ENCODE results near the gene CTNNBL1. TPM values are rescaled to one million over a fixed set of nuclear protein-coding genes. Genes with fewer than 3 reads are reported as not detected.

Gene CTNNBL1
- total RNA-seq, 2 experiments from 2014 or later = 67.3 to 74.9 TPM

DNA sequence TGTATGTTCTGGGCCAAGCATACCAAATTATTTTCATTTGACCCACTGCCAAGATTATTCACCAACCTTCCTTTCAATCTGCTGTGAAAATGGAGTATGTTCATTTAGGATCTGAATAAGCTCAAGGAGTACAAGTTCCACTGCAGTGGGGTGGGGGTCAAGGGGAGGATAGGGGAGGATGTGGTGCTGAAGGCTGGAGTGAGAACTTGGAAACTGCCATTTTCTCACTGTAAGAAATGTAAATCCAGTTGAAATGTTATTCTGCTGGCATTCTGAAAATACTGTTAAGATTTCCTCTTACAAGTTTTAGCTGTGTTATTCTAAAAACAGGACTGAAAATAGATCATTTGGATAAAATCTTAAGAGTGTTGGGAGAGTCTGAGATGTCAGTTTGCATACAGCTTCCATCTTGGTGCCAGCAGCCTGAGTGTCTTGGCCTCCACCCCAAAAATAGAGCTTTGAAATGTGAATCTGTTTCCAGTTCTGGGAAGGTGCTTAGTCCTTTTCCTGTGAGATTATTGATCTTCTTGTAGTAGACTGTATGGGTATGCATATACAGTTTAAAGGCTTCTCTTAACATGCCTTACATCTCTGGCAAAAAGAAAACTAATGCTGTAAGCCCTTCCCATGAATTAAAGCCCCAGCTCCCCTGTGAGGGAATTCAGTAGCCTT lies 84.3 kb downstream of the CTNNBL1 start:
- ChIA-PET CTCF (interaction anchor here (0.6 to 1.0 kb wide), 2 partner anchors 50 to 214 kb away, joined by 3 read pairs; no protein-coding TSS in a partner anchor), POLR2A (no interaction called here)
- DNase-seq (no peak), ATAC-seq (no peak)
- peaks cover 10% of the 10 kb centered on the region for H3K4me1 Mint-ChIP-seq (ENCODE audit: low read depth)
- H3K36me3 Mint-ChIP-seq (ENCODE audit: low read depth) = peaks cover 31% of the 10 kb centered on the region
- H3K27ac Mint-ChIP-seq = no peak overlapping the region
- intact Hi-C loops (cut with micrococcal nuclease) = no loop called here
- H3K9me3 Mint-ChIP-seq = no peaks in the 10 kb centered on the region
- TF ChIP-seq, protein P1, sequence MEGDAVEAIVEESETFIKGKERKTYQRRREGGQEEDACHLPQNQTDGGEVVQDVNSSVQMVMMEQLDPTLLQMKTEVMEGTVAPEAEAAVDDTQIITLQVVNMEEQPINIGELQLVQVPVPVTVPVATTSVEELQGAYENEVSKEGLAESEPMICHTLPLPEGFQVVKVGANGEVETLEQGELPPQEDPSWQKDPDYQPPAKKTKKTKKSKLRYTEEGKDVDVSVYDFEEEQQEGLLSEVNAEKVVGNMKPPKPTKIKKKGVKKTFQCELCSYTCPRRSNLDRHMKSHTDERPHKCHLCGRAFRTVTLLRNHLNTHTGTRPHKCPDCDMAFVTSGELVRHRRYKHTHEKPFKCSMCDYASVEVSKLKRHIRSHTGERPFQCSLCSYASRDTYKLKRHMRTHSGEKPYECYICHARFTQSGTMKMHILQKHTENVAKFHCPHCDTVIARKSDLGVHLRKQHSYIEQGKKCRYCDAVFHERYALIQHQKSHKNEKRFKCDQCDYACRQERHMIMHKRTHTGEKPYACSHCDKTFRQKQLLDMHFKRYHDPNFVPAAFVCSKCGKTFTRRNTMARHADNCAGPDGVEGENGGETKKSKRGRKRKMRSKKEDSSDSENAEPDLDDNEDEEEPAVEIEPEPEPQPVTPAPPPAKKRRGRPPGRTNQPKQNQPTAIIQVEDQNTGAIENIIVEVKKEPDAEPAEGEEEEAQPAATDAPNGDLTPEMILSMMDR (IDR thresholded peaks at IDR 0.05) = no peak
- H3K4me3 Mint-ChIP-seq = no peak overlapping the region
- H3K27me3 Mint-ChIP-seq = no peaks in the 10 kb centered on the region

DNA sequence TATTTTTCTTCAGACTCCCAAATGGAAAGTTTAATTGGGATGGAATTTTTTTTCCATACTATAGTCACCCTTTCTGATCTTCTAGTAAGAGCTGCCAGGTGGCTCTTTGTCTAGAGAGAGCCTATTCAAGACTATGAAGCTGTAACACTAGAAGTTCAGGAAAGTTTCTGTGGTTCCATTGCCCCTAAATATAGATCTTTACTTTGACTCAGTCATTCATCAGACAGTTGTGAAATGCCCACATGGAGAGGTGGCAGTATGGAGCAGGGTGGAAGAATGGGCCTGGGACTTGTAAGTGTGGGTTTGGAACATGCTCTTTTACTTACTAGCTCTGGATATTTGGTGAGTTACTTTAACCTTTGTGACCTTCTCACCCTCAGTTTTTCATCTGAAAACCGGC lies 87.8 kb downstream of the CTNNBL1 start:
- Mint-ChIP-seq H3K9me3 (no peaks in the 10 kb centered on the region), H3K4me3 (no peak overlapping the region), H3K27me3 (no peaks in the 10 kb centered on the region), H3K4me1 (ENCODE audit: low read depth) (peaks cover 6% of the 10 kb centered on the region), H3K36me3 (ENCODE audit: low read depth) (peaks cover 39% of the 10 kb centered on the region), H3K27ac (no peak overlapping the region)
- ATAC-seq = no peak
- POLR2A ChIA-PET = interaction anchor here (1.0 kb wide), 2 partner anchors 10 to 252 kb away, joined by 3 to 4 read pairs; partner anchors contain the start of genes RPRD1B and TTI1
- TF ChIP-seq, protein P1 (IDR thresholded peaks at IDR 0.05) = no peak
- no peak for DNase-seq
- intact Hi-C loops (cut with micrococcal nuclease) = no loop called here
- CTCF ChIA-PET = interaction anchor here (1.3 kb wide), 1 partner anchor 216 kb away, joined by 6 read pairs; no protein-coding TSS in a partner anchor

DNA sequence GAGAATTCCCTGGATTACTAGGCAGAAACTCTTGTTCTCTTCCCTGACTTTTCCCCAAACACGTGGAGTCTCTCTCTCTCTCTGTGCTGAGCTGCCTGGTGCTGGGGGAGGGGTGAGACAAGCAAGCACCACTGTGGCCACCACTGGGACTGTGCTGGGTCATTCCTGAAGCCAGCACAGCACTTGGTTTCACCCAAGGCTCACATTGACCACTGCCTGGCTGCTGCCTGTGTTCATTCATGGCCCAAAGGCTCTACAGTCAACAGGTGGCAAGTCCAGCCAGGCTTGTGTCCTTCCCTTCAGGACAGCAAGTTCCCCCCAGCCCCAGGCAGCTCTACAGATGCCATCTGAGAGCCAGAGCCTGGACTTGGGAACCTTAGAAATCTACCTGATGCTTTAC lies 92.2 kb downstream of the CTNNBL1 start:
- no peak for ATAC-seq
- Mint-ChIP-seq H3K9me3 (peaks cover 4% of the 10 kb centered on the region), H3K27ac (no peak overlapping the region), H3K36me3 (ENCODE audit: low read depth) (peaks cover 61% of the 10 kb centered on the region), H3K4me1 (ENCODE audit: low read depth) (peaks cover 4% of the 10 kb centered on the region), H3K27me3 (no peaks in the 10 kb centered on the region), H3K4me3 (no peak overlapping the region)
- DNase-seq = no peak
- ChIA-PET POLR2A (no interaction called here), CTCF (no interaction called here)
- TF ChIP-seq, protein P1 (IDR thresholded peaks at IDR 0.05) = no peak
- intact Hi-C loops (cut with micrococcal nuclease) = no loop called here

DNA sequence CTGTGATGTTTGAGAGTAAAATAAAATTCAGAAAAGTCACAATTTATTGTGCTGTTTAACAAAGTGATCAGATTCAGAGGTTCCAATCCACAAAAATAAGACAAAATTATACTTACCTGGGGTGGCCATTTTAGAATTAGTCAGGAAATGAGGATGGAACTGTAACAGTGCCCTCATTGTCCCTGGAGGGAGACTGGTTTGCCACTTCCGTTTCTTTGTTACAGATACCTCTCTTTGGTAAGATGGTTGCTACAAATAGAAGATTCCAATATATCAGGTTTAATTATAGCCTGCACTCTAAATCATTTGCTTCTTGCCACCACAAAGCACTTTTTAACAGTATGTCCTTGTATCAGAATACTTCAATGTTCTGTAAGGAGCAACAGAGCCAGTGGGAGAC lies 95.6 kb downstream of the CTNNBL1 start:
- intact Hi-C loops (cut with micrococcal nuclease) = no loop called here
- H3K27me3 Mint-ChIP-seq = no peaks in the 10 kb centered on the region
- H3K27ac Mint-ChIP-seq = no peak overlapping the region
- ATAC-seq = no peak
- no peak for DNase-seq
- ChIA-PET CTCF (no interaction called here), POLR2A (no interaction called here)
- H3K9me3 Mint-ChIP-seq = peaks cover 8% of the 10 kb centered on the region
- peaks cover 65% of the 10 kb centered on the region for H3K36me3 Mint-ChIP-seq (ENCODE audit: low read depth)
- TF ChIP-seq, protein P1 (IDR thresholded peaks at IDR 0.05) = no peak
- H3K4me1 Mint-ChIP-seq (ENCODE audit: low read depth) = no peaks in the 10 kb centered on the region
- H3K4me3 Mint-ChIP-seq = no peak overlapping the region

DNA sequence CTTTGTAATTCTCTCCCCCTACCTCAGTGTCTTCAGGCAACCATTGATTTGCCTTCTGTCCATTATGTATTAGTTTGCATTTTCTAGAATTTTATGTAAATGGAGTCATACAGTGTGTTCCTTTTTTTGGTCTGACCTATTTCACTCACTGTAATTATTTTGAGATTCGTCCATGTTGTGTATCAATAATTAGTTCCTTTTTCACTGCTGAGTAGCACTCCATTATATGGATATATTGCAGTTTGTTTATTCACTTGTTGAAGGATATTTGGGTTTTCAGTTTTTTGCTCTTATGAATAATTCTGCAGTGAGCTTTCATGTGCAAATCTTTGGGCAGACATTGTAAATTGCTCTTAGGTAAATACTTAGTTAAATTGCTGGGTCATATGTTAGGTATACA lies 97.1 kb downstream of the CTNNBL1 start:
- intact Hi-C loops (cut with micrococcal nuclease) = no loop called here
- POLR2A ChIA-PET = no interaction called here
- Mint-ChIP-seq H3K27me3 (no peaks in the 10 kb centered on the region), H3K9me3 (peaks cover 8% of the 10 kb centered on the region), H3K4me3 (no peak overlapping the region), H3K27ac (no peak overlapping the region), H3K36me3 (ENCODE audit: low read depth) (peaks cover 60% of the 10 kb centered on the region), H3K4me1 (ENCODE audit: low read depth) (no peaks in the 10 kb centered on the region)
- ATAC-seq = no peak
- DNase-seq = no peak
- CTCF ChIA-PET = no interaction called here
- TF ChIP-seq, protein P1 (IDR thresholded peaks at IDR 0.05) = no peak
